Suprapubic skin (tissue), 4 donors: ENCODE results near the gene CGB8. TPM values are rescaled to one million over a fixed set of nuclear protein-coding genes. Genes with fewer than 3 reads are reported as not detected.
"Not testable (repeated sequence)": the region's sequence is repeated elsewhere in the genome, so short reads cannot be mapped to it uniquely, and the experiment has no call there.

ENCODE experiments used
- DNase-seq, 2 donors: peaks; one replicate each; pipeline ENCODE4 v3.0.0-alpha.2; 2019; ENCODE audit warnings: low spot score in 2 of 2
- H3K27ac ChIP-seq: fragments of 200-600 bp; sonication (generic); one replicate; pipeline ENCODE4 v1.5.1; 2019
- H3K27me3 ChIP-seq: fragments of 200-600 bp; sonication (generic); one replicate; pipeline ENCODE4 v1.5.1; 2019
- H3K36me3 ChIP-seq: fragments of 200-600 bp; sonication (generic); one replicate; pipeline ENCODE4 v1.5.1; 2019
- H3K4me1 ChIP-seq: fragments of 200-600 bp; sonication (generic); one replicate; pipeline ENCODE4 v1.5.1; 2019
- H3K4me3 ChIP-seq: fragments of 200-600 bp; sonication (generic); one replicate; pipeline ENCODE4 v1.5.1; 2019; ENCODE audit warnings: mild to moderate bottlenecking
- H3K9me3 ChIP-seq: fragments of 200-600 bp; sonication (generic); one replicate; pipeline ENCODE4 v1.5.1; 2019
- CTCF ChIP-seq, 2 donors: fragments of 200-600 bp in 1 of 2; fragments of 450-650 bp in 1 of 2; sonication (generic) in 1 of 2; IDR thresholded peaks; one replicate each; pipeline ENCODE4 v1.5.1; 2016 to 2019; ENCODE audit warnings: antibody characterized with exemption in 2 of 2, mild to moderate bottlenecking in 1 of 2, moderate library complexity in 1 of 2
- EP300 ChIP-seq: sonication (generic); formaldehyde crosslinking; IDR thresholded peaks from one replicate; pipeline ENCODE4 v1.6.1; 2017; ENCODE audit warnings: antibody characterized with exemption
- POLR2A ChIP-seq, 2 donors: fragments of 450-650 bp; IDR thresholded peaks; one replicate each; pipeline ENCODE4 v1.6.1; 2017; ENCODE audit warnings: antibody characterized with exemption in 2 of 2, mild to moderate bottlenecking in 2 of 2, moderate library complexity in 2 of 2
- POLR2AphosphoS5 ChIP-seq, 3 donors: sonication (generic); formaldehyde crosslinking; IDR thresholded peaks; one replicate each; pipeline ENCODE4 v1.6.1; 2017; ENCODE audit warnings: antibody characterized with exemption in 3 of 3
- WGBS: methylation state at CpG from one replicate; pipeline ENCODE4 v1.1.5; 2018; 5-methylcytosine and 5-hydroxymethylcytosine counted together
- total RNA-seq, 4 donors: library from RNA; depleted of rRNA; stranded (reverse); fragments of >200 nt; gene quantifications; one replicate each; pipeline ENCODE4 v1.1.0, GENCODE V29; 2016

The CGB8 gene
- total RNA-seq, 4 donors from 2014 or later: not detected

DNA sequence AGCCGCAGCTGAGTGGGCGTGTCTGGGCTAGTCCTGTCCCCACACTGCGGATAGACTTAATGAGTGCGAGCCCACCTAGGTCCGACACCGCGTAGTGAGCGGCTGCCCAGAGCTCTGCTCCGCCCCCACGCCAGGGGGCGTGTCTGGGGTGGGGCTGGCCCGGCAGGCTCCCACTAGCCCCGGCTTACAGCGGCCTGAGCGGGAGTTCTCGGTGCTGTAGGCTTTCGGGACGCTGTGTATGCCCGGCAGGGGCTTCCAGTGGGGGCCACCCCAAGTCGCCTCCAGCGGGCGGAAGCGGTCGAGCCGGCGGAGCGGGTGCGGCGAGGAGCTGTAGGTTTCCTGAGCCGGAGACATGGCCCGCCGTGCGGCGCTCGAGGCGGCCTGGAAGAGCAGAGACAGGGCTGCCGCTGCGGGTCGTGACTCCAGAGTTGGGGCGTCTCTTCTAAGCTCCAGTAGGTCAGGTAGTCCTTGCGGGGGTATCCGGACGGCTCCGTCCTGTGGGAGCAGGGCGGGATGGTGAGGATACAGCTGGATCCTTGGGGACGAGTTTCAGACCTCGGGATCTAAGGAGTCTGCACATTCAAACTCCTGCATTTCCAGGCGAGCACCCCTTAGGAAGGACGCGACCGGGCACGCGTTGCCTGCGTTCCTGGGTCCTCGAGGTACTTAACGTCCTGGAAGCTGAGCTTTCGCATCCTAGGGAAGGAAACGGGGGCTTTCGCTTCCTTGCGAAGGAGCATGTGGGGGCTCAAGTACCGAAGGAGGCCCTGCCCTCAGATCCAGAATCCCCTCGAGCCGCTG is 7.4 kb upstream of the CGB8 start:
- Histone ChIP-seq H3K36me3 (no peaks in the 10 kb centered on the region), H3K4me3 (peak overlapping the region; percentile 66), H3K4me1 (peaks cover 29% of the 10 kb centered on the region), H3K9me3 (no peaks in the 10 kb centered on the region), H3K27ac (no peak overlapping the region), H3K27me3 (peaks cover 14% of the 10 kb centered on the region)
- 0% methylated on average over 7 of the region's 63 CpGs for WGBS
- DNase-seq: no peak
- TF ChIP-seq POLR2AphosphoS5 (IDR thresholded peaks at IDR 0.05) (no peak), EP300 (no peak), CTCF (IDR thresholded peaks at IDR 0.05) (peak in 1 of 2 donors; percentile 36)

DNA sequence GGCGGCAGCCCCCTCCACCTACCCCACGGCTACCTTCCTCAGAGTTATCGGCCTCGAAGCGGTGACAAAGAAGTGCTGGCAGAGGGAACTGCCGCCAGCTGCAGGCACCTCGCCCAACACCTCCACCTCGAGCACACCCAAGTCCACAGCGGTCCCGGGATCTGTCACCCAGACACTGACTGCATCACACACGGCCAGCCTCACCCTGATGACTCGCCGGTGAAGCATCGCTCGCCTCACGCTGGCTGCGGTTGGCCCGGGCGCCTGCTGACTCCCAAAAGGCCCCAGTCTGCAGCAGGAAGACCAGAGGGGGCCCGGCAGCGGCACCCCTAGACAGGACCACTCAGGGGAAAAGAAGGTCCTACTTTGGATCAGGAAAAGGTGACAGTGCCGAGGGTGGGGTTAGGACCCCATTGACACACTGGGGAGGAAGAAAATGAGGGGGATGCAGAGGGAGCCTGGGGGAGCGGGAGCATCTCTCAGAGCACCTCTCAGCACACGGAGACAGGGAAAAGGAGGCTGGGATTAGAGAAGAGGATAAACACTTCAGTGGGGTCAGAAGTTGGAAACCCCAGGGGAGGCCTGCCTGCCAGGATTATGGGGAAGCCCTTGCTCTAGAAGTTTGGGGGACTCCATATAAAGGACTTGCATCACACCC is 1.6 kb upstream of the CGB8 start:
- H3K27ac ChIP-seq, H3K9me3 ChIP-seq, H3K27me3 ChIP-seq, DNase-seq, H3K4me3 ChIP-seq, H3K36me3 ChIP-seq, H3K4me1 ChIP-seq: not testable (repeated sequence)
- WGBS: 74% methylated on average over 10 of the region's 24 CpGs

- 88% methylated on average over 3 of the region's 4 CpGs for WGBS
Observed at GRCh38 chr19:49049834-49050233, 923 bp upstream of the CGB8 start.

DNA sequence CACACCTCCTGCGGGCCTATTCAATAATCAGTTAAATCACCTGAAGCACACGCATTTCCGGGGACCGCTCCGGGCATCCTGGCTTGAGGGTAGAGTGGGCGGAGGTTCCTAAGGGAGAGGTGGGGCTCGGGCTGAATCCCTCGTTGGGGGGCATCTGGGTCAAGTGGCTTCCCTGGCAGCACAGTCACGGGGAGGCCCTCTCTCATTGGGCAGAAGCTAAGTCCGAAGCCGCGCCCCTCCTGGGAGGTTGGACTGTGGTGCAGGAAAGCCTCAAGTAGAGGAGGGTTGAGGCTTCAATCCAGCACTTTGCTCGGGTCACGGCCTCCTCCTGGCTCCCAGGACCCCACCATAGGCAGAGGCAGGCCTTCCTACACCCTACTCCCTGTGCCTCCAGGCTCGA is 5.4 kb downstream of the CGB8 start, which contains the start of gene CGB5:
CGB5 (plus strand) TSS at position 301 of the 400 bp plus-strand sequence. CDS start 362 bp downstream, outside the sequence.
- H3K27ac ChIP-seq, H3K9me3 ChIP-seq, DNase-seq, H3K27me3 ChIP-seq, H3K36me3 ChIP-seq, H3K4me3 ChIP-seq, H3K4me1 ChIP-seq: not testable (repeated sequence)
- WGBS: no CpG with 5 or more reads among the region's 15 CpGs

More at GRCh38 chr19:49049834-49050233, 923 bp upstream of the CGB8 start:
- H3K4me1 ChIP-seq, H3K9me3 ChIP-seq, DNase-seq, H3K27ac ChIP-seq, H3K4me3 ChIP-seq, H3K27me3 ChIP-seq, H3K36me3 ChIP-seq: not testable (repeated sequence)

DNA sequence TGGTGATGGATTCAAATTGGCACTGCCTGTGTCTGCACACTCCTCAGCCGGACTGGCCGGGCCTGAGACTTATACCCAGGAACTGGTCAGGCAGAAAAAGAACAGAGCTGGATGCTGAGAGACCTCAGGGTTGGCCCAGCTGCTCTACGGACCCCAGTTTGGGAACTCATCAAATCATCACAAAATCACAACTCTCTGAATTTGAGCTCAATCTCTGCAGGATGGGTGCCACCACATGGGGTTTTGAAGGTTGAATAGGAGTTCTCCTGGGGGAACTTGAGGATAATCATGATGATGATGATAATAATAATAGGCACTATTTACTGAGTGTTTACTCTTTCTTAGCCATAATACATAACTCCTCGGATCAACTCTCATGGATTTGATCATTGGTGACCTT is 6.2 kb downstream of the CGB8 start:
- H3K9me3 ChIP-seq, H3K4me3 ChIP-seq, H3K4me1 ChIP-seq, H3K27ac ChIP-seq, H3K36me3 ChIP-seq, H3K27me3 ChIP-seq, DNase-seq: not testable (repeated sequence)
- 70% methylated on average over 2 of the region's 4 CpGs for WGBS

DNA sequence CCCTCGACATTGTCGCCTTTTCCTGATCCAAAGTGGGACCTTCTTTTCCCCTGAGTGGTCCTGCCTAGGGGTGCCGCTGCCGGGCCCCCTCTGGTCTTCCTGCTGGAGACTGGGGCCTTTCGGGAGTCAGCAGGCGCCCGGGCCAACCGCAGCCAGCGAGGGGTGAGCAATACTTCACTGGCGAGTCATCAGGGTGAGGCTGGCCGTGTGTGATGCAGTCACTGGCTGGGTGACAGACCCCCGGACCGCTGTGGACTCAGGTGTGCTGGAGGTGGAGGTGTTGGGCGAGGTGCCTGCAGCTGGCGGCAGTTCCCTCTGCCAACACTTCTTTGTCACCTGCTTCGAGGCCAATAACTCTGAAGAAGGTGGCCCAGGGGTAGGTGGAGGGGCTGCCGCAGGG is 6.7 kb downstream of the CGB8 start:
- DNase-seq: no peak
- WGBS: 73% methylated on average over 12 of the region's 17 CpGs
- no peaks in the 10 kb centered on the region for H3K4me1 ChIP-seq
- H3K27ac ChIP-seq: no peak overlapping the region
- TF ChIP-seq POLR2A (IDR thresholded peaks at IDR 0.05): no peak
- no peaks in the 10 kb centered on the region for H3K36me3 ChIP-seq
- H3K4me3 ChIP-seq: no peak overlapping the region
- no peaks in the 10 kb centered on the region for H3K9me3 ChIP-seq
- no peaks in the 10 kb centered on the region for H3K27me3 ChIP-seq

DNA sequence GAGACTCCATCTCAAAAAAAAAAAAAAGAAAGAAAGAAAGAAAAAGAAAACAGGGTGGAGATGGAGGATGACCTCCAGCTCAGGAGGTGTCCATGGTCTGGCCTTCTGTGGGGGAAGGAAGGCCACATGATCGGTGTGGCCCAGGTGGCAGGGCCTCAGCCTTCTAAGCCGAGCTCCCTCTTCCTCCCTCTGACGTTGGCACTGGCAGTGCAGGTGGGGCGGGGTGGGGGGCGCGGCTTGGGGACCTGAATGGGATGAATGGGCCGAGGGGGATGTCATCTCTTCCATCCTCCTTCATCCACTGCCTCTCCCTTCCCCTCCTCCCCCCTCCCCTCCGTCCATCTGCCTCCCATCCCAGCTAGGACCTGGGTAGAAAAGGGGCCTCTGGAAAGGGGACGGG is 9.2 kb downstream of the CGB8 start:
- not testable (repeated sequence) for H3K4me1 ChIP-seq, DNase-seq, H3K4me3 ChIP-seq, H3K27ac ChIP-seq, H3K36me3 ChIP-seq, H3K9me3 ChIP-seq, H3K27me3 ChIP-seq
- 59% methylated on average over 9 of the region's 9 CpGs for WGBS

DNA sequence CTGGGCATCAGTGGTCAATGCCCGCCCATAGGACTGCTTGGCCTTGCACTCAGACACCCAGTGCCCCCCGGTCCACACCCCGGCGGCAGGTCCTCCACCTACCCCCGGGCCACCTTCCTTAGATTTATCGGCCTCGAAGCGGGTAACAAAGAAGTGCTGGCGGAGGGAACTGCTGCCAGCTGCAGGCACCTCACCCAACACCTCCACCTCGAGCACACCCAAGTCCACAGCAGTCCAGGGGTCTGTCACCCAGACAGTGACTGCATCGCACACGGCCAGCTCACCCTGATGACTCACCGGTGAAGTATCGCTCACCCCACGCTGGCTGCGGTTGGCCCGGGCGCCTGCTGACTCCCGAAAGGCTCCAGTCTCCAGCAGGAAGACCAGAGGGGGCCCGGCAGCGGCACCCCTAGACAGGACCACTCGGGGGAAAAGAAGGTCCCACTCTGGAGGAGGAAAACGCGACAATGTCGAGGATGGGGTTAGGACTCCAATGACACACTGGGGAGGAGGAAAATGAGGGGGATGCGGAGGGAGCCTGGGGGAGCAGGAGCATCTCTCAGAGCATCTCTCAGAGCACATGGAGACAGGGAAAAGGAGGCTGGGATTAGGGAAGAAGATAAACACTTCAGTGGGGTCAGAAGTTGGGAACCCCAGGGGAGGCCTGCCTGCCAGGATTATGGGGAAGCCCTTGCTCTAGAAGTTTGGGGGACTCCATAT is 10.2 kb downstream of the CGB8 start:
- not testable (repeated sequence) for H3K36me3 ChIP-seq, H3K4me3 ChIP-seq
- WGBS: 86% methylated on average over 25 of the region's 26 CpGs

DNA sequence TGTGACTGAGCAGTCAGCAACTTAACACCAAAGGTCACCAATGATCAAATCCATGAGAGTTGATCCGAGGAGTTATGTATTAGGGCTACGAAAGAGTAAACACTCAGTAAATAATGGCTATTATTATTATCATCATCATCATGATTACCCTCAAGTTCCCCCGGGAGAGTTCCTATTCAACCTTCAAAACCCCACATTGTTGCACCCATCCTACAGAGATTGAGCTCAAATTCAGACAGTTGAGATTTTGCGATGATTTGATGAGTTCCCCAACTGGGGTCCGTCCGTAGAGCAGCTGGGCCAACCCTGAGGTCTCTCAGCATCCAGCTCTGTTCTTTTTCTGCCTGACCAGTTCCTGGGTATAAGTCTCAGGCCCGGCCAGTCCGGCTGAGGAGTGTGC is 10.8 kb downstream of the CGB8 start:
- not testable (repeated sequence) for H3K4me1 ChIP-seq, H3K27ac ChIP-seq, H3K4me3 ChIP-seq, H3K36me3 ChIP-seq, H3K9me3 ChIP-seq, DNase-seq, H3K27me3 ChIP-seq
- WGBS: 95% methylated on average over 6 of the region's 8 CpGs

More for the DNA sequence above, 10.2 kb downstream of the CGB8 start:
- DNase-seq, H3K9me3 ChIP-seq, H3K27ac ChIP-seq, H3K27me3 ChIP-seq, H3K4me1 ChIP-seq: not testable (repeated sequence)
